Lung (tissue), 12 donors: ENCODE data around the gene SUSD4. TPM values are rescaled to one million over a fixed set of nuclear protein-coding genes. Genes with fewer than 3 reads are reported as not detected.
A peak's percentile ranks its signal among the peaks of the same experiment; 100 is the strongest.

Experiments
- ATAC-seq: fragments of 200-7000 bp; cut with Tn5 transposase; one replicate; pipeline ENCODE4 v1.9.1; 2020; ENCODE audit warnings: moderate number of reproducible peaks; ENCODE audit not compliant: insufficient read depth, low FRiP score
- DNase-seq, 3 donors: peaks; one replicate each; pipeline ENCODE4 v3.0.0-alpha.2; 2013 to 2017
- H3K27ac ChIP-seq, 2 donors: one replicate each; pipeline ENCODE4 v1.5.1; 2013; ENCODE audit warnings: mild to moderate bottlenecking in 2 of 2, moderate library complexity in 2 of 2, control low read depth in 1 of 2, inconsistent platforms in 1 of 2, low read depth in 1 of 2, low read length in 1 of 2
- H3K27me3 ChIP-seq, 3 donors: one replicate each; pipeline ENCODE4 v1.5.1; 2013; ENCODE audit warnings: low read length in 2 of 3; ENCODE audit not compliant: control insufficient read depth in 3 of 3, insufficient read depth in 3 of 3
- H3K36me3 ChIP-seq, 4 donors: one replicate each; pipeline ENCODE4 v1.5.1; 2013; ENCODE audit warnings: low read length in 4 of 4, mild to moderate bottlenecking in 1 of 4, moderate library complexity in 1 of 4; ENCODE audit not compliant: control insufficient read depth in 4 of 4, insufficient read depth in 4 of 4
- H3K4me1 ChIP-seq, 5 donors: one replicate each; pipeline ENCODE4 v1.5.1; 2013; ENCODE audit warnings: low read length in 5 of 5, mild to moderate bottlenecking in 2 of 5, moderate library complexity in 1 of 5; ENCODE audit not compliant: control insufficient read depth in 5 of 5, insufficient read depth in 5 of 5
- H3K4me3 ChIP-seq: one replicate; pipeline ENCODE4 v1.5.1; 2013; ENCODE audit warnings: mild to moderate bottlenecking, control low read depth, moderate library complexity
- H3K9ac ChIP-seq, 2 donors: one replicate each; pipeline ENCODE4 v1.5.1; 2013; ENCODE audit warnings: low read length in 2 of 2, control low read depth in 1 of 2; ENCODE audit not compliant: insufficient read depth in 1 of 2
- H3K9me3 ChIP-seq, 4 donors: one replicate each; pipeline ENCODE4 v1.5.1; 2013; ENCODE audit warnings: low read length in 3 of 4, mild to moderate bottlenecking in 1 of 4, moderate library complexity in 1 of 4; ENCODE audit not compliant: control insufficient read depth in 4 of 4, insufficient read depth in 3 of 4
- CTCF ChIP-seq: IDR thresholded peaks from 2 replicates; pipeline ENCODE4 v1.5.1; 2012; ENCODE audit warnings: mild to moderate bottlenecking; ENCODE audit errors: control extremely low read depth, extremely low read depth
- WGBS, 2 donors: extraction: QIAGEN DNeasy Blood & Tissue Kit; methylation state at CpG; one replicate each; pipeline ENCODE4 v1.1.7; 2013; 5-methylcytosine and 5-hydroxymethylcytosine counted together
- polyA plus RNA-seq, 2 donors: library from polyadenylated mRNA; stranded (reverse); fragments of 200-250 nt; gene quantifications; one replicate each; pipeline ENCODE4 v1.2.1, GENCODE V29; 2013
- total RNA-seq, 2 donors: library from RNA; depleted of rRNA in 1 of 2; stranded (reverse); fragments of >200 nt in 1 of 2; gene quantifications; one replicate each; pipeline ENCODE4 v1.2.1, GENCODE V29; 2014 to 2021
- donor health status: control.
- donor health status: control.
- donor health status: Bipolar disorder and iron deficiency.
- donor health status: healthy.
- donor health status: DM: yes; HTN: yes; CAD: no.

SUSD4 gene
- total and polyA plus RNA-seq, 4 donors: 2.8 to 17.0 (median 4.9) TPM

GRCh38 chr1:223209293-223209898, 154.6 kb downstream of the SUSD4 start:
- Histone ChIP-seq H3K4me3 (no peak overlapping the region), H3K9me3 (peaks cover 0 to under 1% (median 0%) of the 10 kb centered on the region in 4 donors), H3K27me3 (no peaks in the 10 kb centered on the region), H3K36me3 (no peaks in the 10 kb centered on the region), H3K4me1 (peaks cover 0 to 3% (median 2%) of the 10 kb centered on the region in 5 donors), H3K27ac (no peak overlapping the region), H3K9ac (no peak overlapping the region)
- 62 to 76% methylated on average over 7 of the region's 7 CpGs for WGBS, 2 donors
- ATAC-seq (no peak), DNase-seq (no peak)
- no peak for TF ChIP-seq CTCF

GRCh38 chr1:223208164-223209076, 155.6 kb downstream of the SUSD4 start:
- H3K27me3 ChIP-seq: no peaks in the 10 kb centered on the region
- H3K27ac ChIP-seq: no peak overlapping the region
- peaks cover 0 to 2% (median 0%) of the 10 kb centered on the region in 4 donors for H3K9me3 ChIP-seq
- peaks cover 0 to 3% (median 0%) of the 10 kb centered on the region in 5 donors for H3K4me1 ChIP-seq
- no peak for TF ChIP-seq CTCF
- ATAC-seq (no peak), DNase-seq (no peak)
- WGBS, 2 donors: 77 to 83% methylated on average over 13 of the region's 13 CpGs
- H3K4me3 ChIP-seq: no peak overlapping the region
- H3K36me3 ChIP-seq: no peaks in the 10 kb centered on the region
- H3K9ac ChIP-seq: no peak overlapping the region

GRCh38 chr1:223207293-223208066, 156.5 kb downstream of the SUSD4 start:
- TF ChIP-seq CTCF: no peak
- ATAC-seq: no peak

More at GRCh38 chr1:223207293-223208066, 156.5 kb downstream of the SUSD4 start:
- Histone ChIP-seq H3K36me3 (no peaks in the 10 kb centered on the region), H3K27ac (no peak overlapping the region), H3K4me1 (peaks cover 0 to 3% (median 1%) of the 10 kb centered on the region in 5 donors), H3K4me3 (no peak overlapping the region), H3K27me3 (no peaks in the 10 kb centered on the region), H3K9me3 (peaks cover 0 to 2% (median 0%) of the 10 kb centered on the region in 4 donors), H3K9ac (no peak overlapping the region)
- 55 to 79% methylated on average over 3 of the region's 3 CpGs for WGBS, 2 donors
- DNase-seq: peak in 1 of 3 donors; percentile 38
